IPS-20b (cell line): Measurements from ENCODE around the gene TTLL11.

Source experiments
- H3K27ac ChIP-seq: one replicate; pipeline ENCODE4 v1.5.1; 2013; ENCODE audit warnings: low read length
- H3K27me3 ChIP-seq: 2 replicates; pipeline ENCODE4 v1.6.1; 2013; ENCODE audit warnings: mild to moderate bottlenecking, low read length, inconsistent platforms; ENCODE audit not compliant: insufficient read depth
- H3K36me3 ChIP-seq: 2 replicates; pipeline ENCODE4 v1.6.1; 2013; ENCODE audit warnings: low read depth, mild to moderate bottlenecking, inconsistent platforms, low read length, moderate library complexity; ENCODE audit not compliant: insufficient read depth
- H3K4me1 ChIP-seq: 2 replicates; pipeline ENCODE4 v1.6.1; 2013; ENCODE audit warnings: mild to moderate bottlenecking, control low read depth, inconsistent platforms, low read length, moderate library complexity; ENCODE audit not compliant: insufficient read depth
- H3K4me3 ChIP-seq: 2 replicates; pipeline ENCODE4 v1.5.1; 2013; ENCODE audit warnings: mild to moderate bottlenecking, low read length, inconsistent platforms
- H3K9ac ChIP-seq: 2 replicates; pipeline ENCODE4 v1.6.1; 2013; ENCODE audit warnings: low read depth, mild to moderate bottlenecking, inconsistent platforms, low read length, moderate library complexity
- H3K9me3 ChIP-seq: 2 replicates; pipeline ENCODE4 v1.6.1; 2013; ENCODE audit warnings: mild to moderate bottlenecking, low read depth, low read length, inconsistent platforms; ENCODE audit not compliant: insufficient read depth

TTLL11 gene

DNA sequence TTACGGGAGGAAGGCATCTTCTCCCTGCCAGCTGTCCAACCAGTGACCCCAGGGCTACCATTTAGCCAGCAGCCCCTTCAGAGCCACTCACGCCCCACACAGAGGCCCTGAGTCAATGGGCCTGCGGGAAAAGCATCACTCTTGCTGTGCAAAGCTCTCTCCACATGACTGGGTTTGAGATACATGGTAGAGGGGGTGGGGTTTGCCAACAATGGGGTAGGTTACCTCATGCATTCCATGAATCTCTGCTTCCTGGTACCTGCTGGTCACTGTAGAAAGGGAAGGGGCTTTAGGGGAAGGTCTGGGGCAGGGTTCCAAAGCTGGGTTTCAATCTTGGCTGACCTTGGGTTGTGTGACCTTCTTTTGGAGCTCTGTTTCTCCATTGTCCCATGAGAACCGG is 22.9 kb upstream of the TTLL11 start:
- Histone ChIP-seq H3K27me3 (no peaks in the 10 kb centered on the region), H3K27ac (no peak overlapping the region), H3K9me3 (no peaks in the 10 kb centered on the region), H3K36me3 (no peaks in the 10 kb centered on the region), H3K4me3 (0 out of 2 replicates have a peak overlapping the region, but pooled peaks have one; percentile 15), H3K4me1 (peaks cover 15% of the 10 kb centered on the region), H3K9ac (peak overlapping the region; percentile 67; the same call in 1 of the 2 replicates)

DNA sequence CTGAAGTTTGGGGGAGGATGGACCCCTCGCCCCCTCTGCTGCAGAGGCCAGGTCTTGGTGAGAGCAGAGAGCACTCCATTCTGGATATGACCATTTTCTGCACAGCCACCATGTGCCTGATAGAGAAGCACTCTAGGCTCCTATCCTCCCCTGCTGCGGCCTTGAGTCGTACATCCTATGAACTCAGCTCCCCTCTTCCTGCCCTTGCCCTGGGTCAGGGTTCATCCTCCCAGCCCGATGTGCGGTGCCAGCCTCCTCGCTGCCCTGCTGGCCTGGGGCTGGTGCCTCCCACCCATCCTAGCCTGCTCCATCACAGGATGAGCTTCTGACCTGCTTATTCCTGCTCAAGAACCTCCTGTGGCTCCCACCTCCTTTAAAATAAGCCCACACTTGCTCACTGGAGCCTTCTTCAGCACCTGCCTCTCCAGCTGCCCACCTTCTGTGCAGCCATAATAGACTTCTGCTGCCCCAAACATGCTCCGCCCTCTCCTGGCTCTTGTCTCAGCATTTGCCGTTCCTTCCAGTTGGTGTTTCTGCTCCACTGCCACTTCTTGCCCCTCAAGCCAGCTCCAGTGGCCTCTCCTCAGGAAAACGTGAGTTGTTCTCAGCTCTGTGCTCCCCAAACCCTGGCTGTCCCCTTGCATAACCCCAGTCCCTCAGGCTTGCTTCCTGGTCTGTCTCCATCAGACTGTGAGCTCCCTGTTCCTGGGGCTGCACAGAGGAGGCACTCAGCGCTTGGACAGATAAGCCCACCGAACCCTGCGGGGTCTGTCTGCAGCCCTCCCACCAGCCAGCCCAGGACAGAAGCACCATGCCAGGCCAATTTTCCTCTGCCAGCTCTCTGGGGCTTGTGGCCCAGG is 22.3 kb upstream of the TTLL11 start:
- Histone ChIP-seq H3K4me1 (peaks cover 15% of the 10 kb centered on the region), H3K27ac (no peak overlapping the region), H3K4me3 (no peak overlapping the region), H3K9ac (peak overlapping the region; percentile 21; the same call in 1 of the 2 replicates), H3K9me3 (no peaks in the 10 kb centered on the region), H3K36me3 (no peaks in the 10 kb centered on the region), H3K27me3 (no peaks in the 10 kb centered on the region)

DNA sequence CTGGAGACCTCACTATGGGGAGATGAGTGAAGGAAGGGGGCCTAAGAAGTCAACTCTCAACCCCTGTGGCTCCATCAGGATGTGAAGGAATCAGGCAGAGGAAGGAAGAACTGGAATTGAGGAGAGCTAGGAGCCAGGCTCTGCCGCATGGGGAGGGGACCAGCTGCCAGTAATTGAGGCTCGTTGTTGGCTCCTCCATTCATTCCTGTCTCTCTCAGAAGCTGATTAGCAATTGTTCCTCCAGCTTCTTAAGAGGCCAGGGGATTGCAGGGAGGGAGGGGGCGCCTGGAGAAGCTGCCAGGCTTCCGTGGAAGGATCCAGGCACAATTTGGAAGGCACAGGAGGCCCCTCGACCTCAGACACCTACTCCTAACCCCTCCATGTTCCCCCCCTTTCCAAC is 20.5 kb upstream of the TTLL11 start:
- Histone ChIP-seq H3K36me3 (no peaks in the 10 kb centered on the region), H3K9me3 (no peaks in the 10 kb centered on the region), H3K27ac (no peak overlapping the region), H3K27me3 (no peaks in the 10 kb centered on the region), H3K9ac (no peak overlapping the region), H3K4me3 (no peak overlapping the region), H3K4me1 (peaks cover 15% of the 10 kb centered on the region)

DNA sequence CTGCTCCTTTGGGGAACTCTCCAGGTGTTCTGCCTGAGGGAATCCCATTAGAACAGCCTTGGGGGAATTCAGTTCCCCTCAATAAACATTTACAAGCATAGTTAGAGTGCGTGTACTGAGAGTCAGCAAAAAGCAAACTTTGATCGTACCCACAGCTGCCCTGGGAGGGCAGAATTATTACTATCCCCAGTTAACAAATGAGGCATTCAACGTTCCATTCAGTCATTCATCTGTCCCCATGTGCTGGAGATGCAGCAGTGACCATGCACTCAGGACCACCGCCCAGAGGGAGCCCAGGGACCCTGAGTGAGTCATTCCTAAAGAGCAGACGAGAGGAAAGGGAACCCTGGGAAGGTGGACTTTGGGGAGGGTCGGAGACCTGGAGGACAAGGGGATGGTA is 19.1 kb upstream of the TTLL11 start:
- H3K9me3 ChIP-seq = no peaks in the 10 kb centered on the region
- no peak overlapping the region for H3K4me3 ChIP-seq
- no peaks in the 10 kb centered on the region for H3K27me3 ChIP-seq
- H3K4me1 ChIP-seq = peaks cover 15% of the 10 kb centered on the region
- no peaks in the 10 kb centered on the region for H3K36me3 ChIP-seq
- H3K27ac ChIP-seq = no peak overlapping the region
- no peak overlapping the region for H3K9ac ChIP-seq

DNA sequence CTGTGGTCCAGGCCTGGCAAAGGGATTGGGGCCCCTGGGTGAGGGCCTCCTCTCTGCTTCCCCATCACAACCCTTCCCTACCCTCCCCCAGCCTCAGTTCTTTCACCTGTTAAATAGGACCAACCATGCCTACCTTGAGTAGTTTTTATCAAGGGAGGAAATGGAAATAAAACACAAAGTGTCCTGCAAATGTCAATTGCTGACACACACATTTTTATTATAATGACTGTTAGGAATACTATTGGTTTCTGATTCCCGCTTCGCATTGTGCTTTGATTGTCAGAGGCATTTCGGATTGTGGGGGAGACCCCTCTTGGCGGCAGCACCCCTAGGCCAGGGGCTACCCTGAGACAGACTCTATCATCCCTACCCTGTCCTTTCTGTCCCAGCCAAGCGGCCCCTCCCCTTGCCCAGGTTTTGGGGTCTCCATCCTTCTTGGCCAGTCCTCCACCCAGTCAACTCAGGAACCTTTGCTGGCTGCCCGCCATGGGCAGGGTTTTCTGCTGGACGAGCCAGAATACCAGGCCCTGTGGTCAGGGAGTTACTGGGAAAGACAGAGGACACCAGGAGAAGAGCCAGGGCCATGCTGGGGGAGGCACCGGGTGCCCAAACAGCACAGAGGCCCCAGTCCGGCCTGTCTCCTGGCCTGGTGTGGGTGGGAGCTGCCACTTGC is 18.4 kb upstream of the TTLL11 start:
- H3K4me3 ChIP-seq = no peak overlapping the region
- no peaks in the 10 kb centered on the region for H3K27me3 ChIP-seq
- no peak overlapping the region for H3K27ac ChIP-seq
- no peak overlapping the region for H3K9ac ChIP-seq
- no peaks in the 10 kb centered on the region for H3K36me3 ChIP-seq
- no peaks in the 10 kb centered on the region for H3K9me3 ChIP-seq
- peaks cover 11% of the 10 kb centered on the region for H3K4me1 ChIP-seq

DNA sequence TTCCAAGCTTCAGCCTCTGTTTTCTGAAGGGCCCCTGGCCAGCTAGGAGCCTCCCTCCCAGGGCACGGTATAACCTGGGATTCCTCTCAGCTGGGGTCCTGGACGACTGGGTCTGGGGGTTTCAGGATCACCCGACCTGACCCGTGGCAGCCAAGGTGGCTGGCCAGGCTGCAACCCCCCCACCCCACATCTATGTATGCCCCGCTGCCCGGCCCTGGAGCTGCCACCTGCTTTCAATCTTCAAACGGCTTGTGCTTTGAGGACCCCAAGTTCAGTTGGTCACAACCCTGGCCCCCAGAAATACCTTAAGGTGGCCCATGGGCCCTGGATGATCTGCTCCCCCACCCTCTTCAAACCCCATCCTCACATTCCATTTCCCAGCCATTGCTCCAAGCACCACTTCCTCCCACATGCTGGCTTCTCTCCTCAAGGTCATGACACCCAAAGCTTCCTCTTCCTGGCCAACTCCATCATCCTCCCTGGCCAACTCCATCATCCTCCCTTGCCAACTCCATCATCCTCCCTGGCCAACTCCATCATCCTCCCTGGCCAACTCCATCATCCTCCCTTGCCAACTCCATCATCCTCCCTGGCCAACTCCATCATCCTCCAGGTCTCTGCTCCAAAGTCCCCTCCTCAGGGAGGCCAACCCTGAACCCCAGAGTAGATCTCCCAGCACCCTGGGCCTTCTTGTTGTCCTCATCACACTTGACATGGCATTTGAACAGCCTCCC is 17.2 kb upstream of the TTLL11 start:
- Histone ChIP-seq H3K36me3 (no peaks in the 10 kb centered on the region), H3K4me3 (no peak overlapping the region), H3K9ac (no peak overlapping the region), H3K27me3 (no peaks in the 10 kb centered on the region), H3K27ac (no peak overlapping the region), H3K4me1 (no peaks in the 10 kb centered on the region), H3K9me3 (no peaks in the 10 kb centered on the region)

DNA sequence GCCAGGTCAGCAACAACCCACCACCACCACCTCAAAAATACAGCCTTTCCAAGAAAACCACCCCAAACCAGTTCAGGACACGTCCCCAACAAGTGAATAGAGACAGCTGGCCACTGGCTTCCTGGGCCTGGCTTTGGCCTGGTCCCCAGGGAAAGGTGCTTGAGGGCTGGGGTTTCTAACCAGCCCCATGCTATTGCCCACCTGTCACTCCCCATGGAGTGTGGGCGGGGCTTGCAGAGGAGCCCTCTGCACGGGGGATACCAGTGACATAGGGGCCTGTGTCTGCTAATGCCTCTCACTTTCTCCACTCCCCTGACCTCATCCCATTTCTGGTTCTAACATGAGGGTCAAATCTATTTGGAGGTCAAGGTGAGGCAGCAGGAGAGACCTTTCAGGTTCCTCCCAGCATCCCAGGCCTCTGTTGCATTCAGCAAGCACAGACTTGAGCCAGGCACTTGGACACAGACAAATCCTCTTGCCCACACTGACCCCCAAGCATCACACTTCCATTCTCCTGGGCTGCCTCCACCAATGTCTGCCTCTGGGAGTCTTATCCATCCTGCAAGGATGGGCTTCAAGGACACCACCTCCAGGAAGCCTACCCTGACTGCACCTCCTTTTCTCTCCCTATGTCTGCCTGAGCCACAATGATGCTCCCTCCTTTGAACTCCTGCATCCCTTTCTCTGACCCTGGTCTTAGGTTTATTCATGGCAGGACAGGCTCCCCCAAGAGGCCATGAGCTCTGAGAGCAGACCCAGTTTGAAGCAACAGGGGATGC is 16.1 kb upstream of the TTLL11 start:
- H3K4me3 ChIP-seq = no peak overlapping the region
- H3K36me3 ChIP-seq = no peaks in the 10 kb centered on the region
- no peaks in the 10 kb centered on the region for H3K9me3 ChIP-seq
- H3K4me1 ChIP-seq = no peaks in the 10 kb centered on the region
- no peak overlapping the region for H3K27ac ChIP-seq
- H3K9ac ChIP-seq = no peak overlapping the region
- H3K27me3 ChIP-seq = no peaks in the 10 kb centered on the region

DNA sequence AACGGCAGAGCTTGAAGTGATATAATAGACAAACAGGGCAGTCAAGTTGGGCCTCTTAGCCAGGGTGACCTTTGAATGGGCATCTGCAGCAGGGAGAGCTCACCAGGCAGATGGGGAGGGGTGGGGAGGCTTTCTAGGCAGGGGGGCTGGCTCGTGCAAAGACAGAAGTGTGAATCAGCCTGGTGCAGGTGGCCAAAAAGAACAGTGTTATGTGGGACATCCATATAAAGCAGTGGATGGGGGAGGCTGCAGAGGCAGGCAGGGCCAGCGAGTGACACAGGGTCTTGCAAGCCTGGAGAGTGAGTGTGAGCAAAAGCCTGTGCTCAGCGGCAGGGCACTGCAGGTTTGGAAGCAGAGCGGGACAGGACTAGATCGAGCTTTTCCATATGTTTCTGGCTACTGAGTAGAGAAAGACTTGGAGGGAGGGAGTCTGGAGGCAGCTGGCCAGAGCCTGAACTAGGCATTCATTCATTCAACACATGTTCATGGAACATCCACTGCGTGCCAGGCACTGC is 14.2 kb upstream of the TTLL11 start:
- H3K27me3 ChIP-seq = no peaks in the 10 kb centered on the region
- no peaks in the 10 kb centered on the region for H3K4me1 ChIP-seq
- no peak overlapping the region for H3K4me3 ChIP-seq
- no peaks in the 10 kb centered on the region for H3K36me3 ChIP-seq
- no peak overlapping the region for H3K9ac ChIP-seq
- H3K27ac ChIP-seq = no peak overlapping the region
- no peaks in the 10 kb centered on the region for H3K9me3 ChIP-seq

DNA sequence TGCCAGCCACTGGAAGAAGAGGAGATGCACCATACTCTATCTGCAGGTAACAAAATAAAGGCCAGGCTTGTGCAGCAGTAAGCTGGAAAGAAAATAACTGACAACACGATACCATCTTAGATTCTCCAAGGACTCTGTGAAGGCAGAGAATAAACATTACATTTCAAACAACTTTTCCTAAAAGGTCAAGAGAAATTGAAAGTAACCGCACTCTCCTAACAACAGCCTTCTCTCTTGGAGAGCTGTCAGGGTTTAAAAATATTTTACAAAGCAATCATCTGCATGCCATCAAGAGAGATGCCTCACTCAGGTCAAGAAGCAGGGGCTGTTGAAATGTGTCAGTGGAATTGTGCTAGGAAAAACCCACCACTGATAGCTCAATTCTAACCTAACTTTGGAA is 13.5 kb upstream of the TTLL11 start:
- Histone ChIP-seq H3K4me1 (no peaks in the 10 kb centered on the region), H3K9me3 (no peaks in the 10 kb centered on the region), H3K27me3 (no peaks in the 10 kb centered on the region), H3K36me3 (no peaks in the 10 kb centered on the region), H3K9ac (no peak overlapping the region), H3K4me3 (no peak overlapping the region), H3K27ac (no peak overlapping the region)

DNA sequence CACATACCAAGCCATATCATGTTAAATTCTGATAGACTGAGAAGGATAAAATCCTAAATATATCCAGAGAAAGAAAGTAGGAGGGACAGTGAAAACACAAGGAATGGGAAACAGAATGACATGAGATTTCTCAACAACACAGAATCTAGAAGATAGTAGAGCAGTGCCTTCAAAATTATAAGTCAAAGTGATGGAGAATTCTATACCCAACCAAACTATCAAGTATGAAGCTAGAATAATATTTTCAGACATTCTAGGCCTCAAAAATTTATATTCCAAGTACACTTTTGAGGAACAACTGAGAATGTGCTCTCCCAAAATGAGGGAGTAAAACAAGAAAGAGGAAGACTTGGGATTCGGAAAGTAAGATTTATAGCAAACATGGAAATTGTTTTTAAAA is 10.9 kb upstream of the TTLL11 start:
- H3K4me3 ChIP-seq = no peak overlapping the region
- no peak overlapping the region for H3K27ac ChIP-seq
- H3K4me1 ChIP-seq = no peaks in the 10 kb centered on the region
- no peak overlapping the region for H3K9ac ChIP-seq
- H3K9me3 ChIP-seq = no peaks in the 10 kb centered on the region
- H3K36me3 ChIP-seq = no peaks in the 10 kb centered on the region
- peaks cover 7% of the 10 kb centered on the region; the same call in 1 of the 2 replicates for H3K27me3 ChIP-seq

DNA sequence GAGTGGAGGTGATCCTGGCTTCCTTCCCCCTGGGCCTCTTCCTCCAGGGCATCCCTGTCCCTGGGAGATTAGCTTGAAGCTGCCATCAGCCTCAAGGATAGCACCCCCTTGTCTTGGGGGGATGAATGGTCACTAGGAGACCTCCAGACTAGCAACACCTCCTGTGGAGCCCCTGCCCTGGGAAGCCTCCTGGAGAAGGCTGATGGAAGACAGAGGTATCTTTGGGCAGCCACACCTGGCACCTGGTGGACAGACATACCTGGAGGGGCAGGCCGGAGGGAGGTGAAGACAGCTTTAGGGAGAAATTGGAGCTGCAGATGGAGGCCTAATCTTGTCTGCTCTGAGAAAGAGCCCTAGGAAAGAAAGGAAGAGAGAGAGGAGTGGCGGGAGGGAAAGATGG is 9.0 kb upstream of the TTLL11 start:
- no peaks in the 10 kb centered on the region for H3K36me3 ChIP-seq
- no peak overlapping the region for H3K4me3 ChIP-seq
- H3K9me3 ChIP-seq = no peaks in the 10 kb centered on the region
- peaks cover 7% of the 10 kb centered on the region; the same call in 1 of the 2 replicates for H3K27me3 ChIP-seq
- H3K9ac ChIP-seq = no peak overlapping the region
- no peaks in the 10 kb centered on the region for H3K4me1 ChIP-seq
- H3K27ac ChIP-seq = no peak overlapping the region
